HepG2 (cell line): ENCODE measurements around the gene TNRC18. TPM values are rescaled to one million over a fixed set of nuclear protein-coding genes. Genes with fewer than 3 reads are reported as not detected.

ENCODE experiments used
- ATAC-seq: fragments of 200-7000 bp; cut with Tn5 transposase; 3 replicates; pipeline ENCODE4 v1.9.1; 2020; ENCODE audit warnings: mild to moderate bottlenecking, moderate library complexity
- BruUV-seq: library from RNA; stranded (reverse); fragments of 400-500 nt; replicated peaks from 2 replicates; lab custom pipeline; 2021; lab: Mats Ljungman, UMichigan
- CTCF ChIA-PET: fragments of 300-600 bp; formaldehyde crosslinking; extraction: SDS; loops from one replicate; lab custom pipeline; 2021; ENCODE audit warnings: low total read pairs, inconsistent platforms, low intra/inter-chr PET ratio; lab: Yijun Ruan, JAX
- POLR2A ChIA-PET: fragments of 350-600 bp; sonication (Branson Sonifier 250); formaldehyde crosslinking; loops from one replicate; lab custom pipeline; 2020; ENCODE audit warnings: antibody characterized with exemption, inconsistent platforms; lab: Yijun Ruan, JAX
- DNase-seq: peaks from one replicate; pipeline ENCODE4 v3.0.0-alpha.2; 2015; ENCODE audit warnings: low spot score
- FAIRE-seq: peaks from 3 replicates; lab custom pipeline; 2011; peaks lifted over from hg19 to GRCh38; lab: Jason Lieb, UNC
- H2AFZ ChIP-seq: one replicate; pipeline ENCODE4 v1.6.1; 2011; ENCODE audit warnings: low read length, inconsistent platforms
- H3K27ac ChIP-seq: fragments of 300-600 bp; 3 replicates; pipeline ENCODE4 v1.8.0; 2011; ENCODE audit warnings: mixed run types, mild to moderate bottlenecking, mixed read lengths, low read length, inconsistent platforms; ENCODE audit not compliant: insufficient read depth; ENCODE audit errors: extremely low read length
- H3K27me3 ChIP-seq, 2 experiments: fragments of 200-600 bp in 1 of 2; 2 replicates in 1 of 2; 3 replicates in 1 of 2; pipeline versions ENCODE4 v1.6.0 to v1.8.0; 2011; ENCODE audit warnings: low read length in 2 of 2, mild to moderate bottlenecking in 2 of 2, moderate library complexity in 2 of 2, inconsistent platforms in 1 of 2; ENCODE audit not compliant: insufficient read depth in 2 of 2, control insufficient read depth in 1 of 2
- H3K36me3 ChIP-seq, 2 experiments: fragments of 200-600 bp in 1 of 2; replicated peaks in 1 of 2; 2 replicates in 1 of 2; 3 replicates in 1 of 2; pipeline versions ENCODE4 v1.5.1 to v1.8.0; 2011; ENCODE audit warnings: low read length in 2 of 2, inconsistent platforms in 1 of 2; ENCODE audit not compliant: insufficient read depth in 2 of 2, control insufficient read depth in 1 of 2
- H3K4me1 ChIP-seq: 2 replicates; pipeline ENCODE4 v1.5.1; 2012; ENCODE audit warnings: low read length, inconsistent platforms; ENCODE audit not compliant: insufficient read depth
- H3K4me2 ChIP-seq: 2 replicates; pipeline ENCODE4 v1.6.0; 2011; ENCODE audit warnings: low read depth, low read length, inconsistent platforms
- H3K4me3 ChIP-seq, 3 experiments: fragments of 200-600 bp in 1 of 3; sonication (generic), shearing (Covaris generic) in 1 of 3; replicated peaks in 1 of 3; 2 replicates each; pipeline ENCODE4 v1.5.1; 2011 to 2016; ENCODE audit warnings: low read length in 3 of 3, inconsistent platforms in 2 of 3, low read depth in 2 of 3, mild to moderate bottlenecking in 2 of 3, control low read depth in 1 of 3, mixed read lengths in 1 of 3; ENCODE audit not compliant: insufficient read depth in 1 of 3
- H3K79me2 ChIP-seq: one replicate; pipeline ENCODE4 v1.6.1; 2011; ENCODE audit warnings: low read length, inconsistent platforms; ENCODE audit not compliant: insufficient read depth
- H3K9ac ChIP-seq: 2 replicates; pipeline ENCODE4 v1.6.0; 2011; ENCODE audit warnings: mild to moderate bottlenecking, low read depth, low read length, inconsistent platforms; ENCODE audit not compliant: insufficient read depth
- H3K9me3 ChIP-seq: 2 replicates; pipeline ENCODE4 v1.5.1; 2012; ENCODE audit warnings: mild to moderate bottlenecking, low read length
- H4K20me1 ChIP-seq: 2 replicates; pipeline ENCODE4 v1.6.0; 2011; ENCODE audit warnings: inconsistent platforms, mild to moderate bottlenecking, low read length, moderate library complexity; ENCODE audit not compliant: insufficient read depth
- ARNT ChIP-seq: fragments of 450-650 bp; IDR thresholded peaks from 2 replicates; pipeline ENCODE4 v1.6.1; 2017
- DNMT3B ChIP-seq: conservative IDR thresholded peaks from 2 replicates; pipeline ENCODE4 v1.6.1; 2016; ENCODE audit warnings: missing biosample characterization, control low read depth
- HDAC1 ChIP-seq: sonication (generic); formaldehyde crosslinking; IDR thresholded peaks from 2 replicates; pipeline ENCODE4 v1.5.1; 2020; ENCODE audit warnings: mild to moderate bottlenecking, missing genetic modification reagents
- HINFP ChIP-seq: sonication (generic); formaldehyde crosslinking; IDR thresholded peaks from 2 replicates; pipeline ENCODE4 v1.4.0; 2020; ENCODE audit warnings: low read depth, mild to moderate bottlenecking, missing genetic modification reagents
- KDM4B ChIP-seq: sonication (generic); formaldehyde crosslinking; IDR thresholded peaks from 2 replicates; pipeline ENCODE4 v1.4.0; 2020; ENCODE audit warnings: missing genetic modification reagents
- PPARG ChIP-seq: conservative IDR thresholded peaks from 2 replicates; pipeline ENCODE4 v1.6.1; 2016; ENCODE audit warnings: missing biosample characterization, missing genetic modification reagents
- SPEN ChIP-seq: sonication (generic); formaldehyde crosslinking; IDR thresholded peaks from 2 replicates; pipeline ENCODE4 v1.5.1; 2020; ENCODE audit warnings: low read depth, mild to moderate bottlenecking, missing genetic modification reagents
- THAP11 ChIP-seq: IDR thresholded peaks from 2 replicates; pipeline ENCODE4 v1.6.1; 2016; ENCODE audit warnings: missing biosample characterization, missing genetic modification reagents
- ZBTB4 ChIP-seq: sonication (generic); formaldehyde crosslinking; IDR thresholded peaks from 2 replicates; pipeline ENCODE4 v1.4.0; 2020; ENCODE audit warnings: missing genetic modification reagents, mild to moderate bottlenecking, borderline replicate concordance
- ZNF121 ChIP-seq: sonication (generic); formaldehyde crosslinking; IDR thresholded peaks from 2 replicates; pipeline ENCODE4 v1.5.0; 2020; ENCODE audit warnings: mild to moderate bottlenecking, missing genetic modification reagents
- ZNF124 ChIP-seq: sonication (generic); formaldehyde crosslinking; IDR thresholded peaks from 2 replicates; pipeline ENCODE4 v1.4.0; 2020; ENCODE audit warnings: missing genetic modification reagents
- ZNF160 ChIP-seq: sonication (generic); formaldehyde crosslinking; IDR thresholded peaks from 2 replicates; pipeline ENCODE4 v1.8.0; 2022; ENCODE audit warnings: mild to moderate bottlenecking, inconsistent platforms, missing genetic modification reagents
- ZNF703 ChIP-seq: sonication (generic); formaldehyde crosslinking; IDR thresholded peaks from 2 replicates; pipeline ENCODE4 v1.5.1; 2020; ENCODE audit warnings: missing genetic modification reagents, mild to moderate bottlenecking, moderate library complexity, borderline replicate concordance
- WGBS: methylation state at CpG from one replicate; pipeline ENCODE4 v1.1.6; 2017; ENCODE audit warnings: low lambda C conversion rate; 5-methylcytosine and 5-hydroxymethylcytosine counted together
- in situ Hi-C: cut with HindIII; loops from 2 replicates; pipeline ENCODE4 v1.10.0; 2017; ENCODE audit warnings: low pct_unique_long_range_greater_than_20kb; ENCODE audit not compliant: extremely low pct_ligation_motif_present
- intact Hi-C: fragments of 100-400 bp; cut with micrococcal nuclease; formaldehyde crosslinking; loops from one replicate; pipeline ENCODE4 v1.10.0; 2022; ENCODE audit not compliant: unreplicated experiment
- polyA plus RNA-seq, 8 experiments: library from polyadenylated mRNA; depleted of rRNA in 3 of 8; stranded (reverse) in 7 of 8; unstranded in 1 of 8; fragments of >200 nt; fragmentation: Illumina TruSeq in 4 of 8; extraction: Trizol in 4 of 8; gene quantifications; 2 replicates each; pipeline versions ENCODE4 v1.2.1 to v1.2.3, GENCODE V29; 2011 to 2016; ENCODE audit warnings: low read depth in 4 of 8, missing spikeins in 1 of 8, mixed read lengths in 1 of 8; ENCODE audit not compliant: insufficient read depth in 1 of 8
- total RNA-seq, 5 experiments: library from RNA; depleted of rRNA; stranded (reverse); fragments of >200 nt; fragmentation: Illumina TruSeq; extraction: Trizol; gene quantifications; 2 replicates each; pipeline ENCODE4 v1.2.3, GENCODE V29; 2016; ENCODE audit warnings: low read depth in 1 of 5

TNRC18 gene
- total and polyA plus RNA-seq, 2 of the 13 experiments (the other 11 are each of a cell fraction or from before 2014, with no cell fraction given), result 11.7 to 17.4 TPM

- TF ChIP-seq THAP11, result no peak
- no peak for TF ChIP-seq HDAC1 (CRISPR knock-in tag)
Measured at GRCh38 chr7:5404421-5404826, 19.2 kb downstream of the TNRC18 start (continued).

DNA sequence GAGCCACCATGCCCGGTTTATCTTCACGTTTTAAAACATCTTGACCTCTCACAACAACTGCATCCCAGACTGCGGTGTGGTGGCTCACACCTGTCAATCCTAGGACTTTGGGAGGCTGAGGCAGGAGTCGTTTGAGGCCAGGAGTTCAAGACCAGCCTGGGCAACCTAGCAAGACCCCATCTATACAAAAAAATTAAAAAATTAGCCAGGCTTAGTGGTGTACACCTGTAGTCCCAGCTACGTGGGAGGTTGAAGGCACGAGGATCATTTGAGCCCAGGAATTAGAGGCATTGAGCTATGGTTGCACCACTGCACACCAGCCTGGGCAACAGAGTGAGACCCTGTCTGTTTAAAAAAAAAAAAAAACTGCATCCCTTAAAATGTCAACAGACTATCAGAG is 20.2 kb downstream of the TNRC18 start:
- no peak for DNase-seq
- Histone ChIP-seq H3K27ac (no peak overlapping the region), H3K4me1 (peaks cover 21% of the 10 kb centered on the region), H3K27me3 (no peaks in the 10 kb centered on the region), H3K4me3 (no peak overlapping the region), H3K9ac (no peak overlapping the region), H4K20me1 (peaks cover 56% of the 10 kb centered on the region), H3K4me2 (no peak overlapping the region), H3K36me3 (peaks cover 4 to 27% of the 10 kb centered on the region in 2 experiments; a peak in 4 of 5 replicates), H2AFZ (no peak overlapping the region), H3K9me3 (no peaks in the 10 kb centered on the region), H3K79me2 (peaks cover 73% of the 10 kb centered on the region)
- in situ Hi-C loops (no loop called here), intact Hi-C loops (no loop called here)
- TF ChIP-seq KDM4B (CRISPR knock-in tag) (no peak), ZNF121 (CRISPR knock-in tag) (peak; percentile 72)
- WGBS, result 95% methylated on average over 6 of the region's 6 CpGs
- CTCF ChIA-PET, result no interaction called here
- no TSS peak for BruUV-seq
- no peak for ATAC-seq
- POLR2A ChIA-PET, result interaction anchor here (1.0 to 1.8 kb wide), 4 partner anchors 19 to 36 kb away, joined by 3 to 11 read pairs (median 4); partner anchors contain the start of gene TNRC18
- no peak for FAIRE-seq

- no peak for ATAC-seq
- no peaks in the 10 kb centered on the region for H3K9me3 ChIP-seq
- no TSS peak for BruUV-seq
- H3K36me3 ChIP-seq, result peaks cover 12 to 29% of the 10 kb centered on the region in 2 experiments
- no peak for FAIRE-seq
- no peak overlapping the region for H3K4me2 ChIP-seq
- H2AFZ ChIP-seq, result no peak overlapping the region
- intact Hi-C loops (no loop called here), in situ Hi-C loops (no loop called here)
- whole genome bisulfite sequencing, result 95% methylated on average over 7 of the region's 7 CpGs
- ChIA-PET CTCF (no interaction called here), POLR2A (interaction anchor here (1.8 to 2.1 kb wide), 3 partner anchors 12 to 27 kb away, joined by 7 to 11 read pairs (median 7); no protein-coding TSS in a partner anchor)
- H3K27ac ChIP-seq, result no peak overlapping the region
- peaks cover 49% of the 10 kb centered on the region for H3K79me2 ChIP-seq
- no peaks in the 10 kb centered on the region for H3K4me1 ChIP-seq
- no peak overlapping the region for H3K4me3 ChIP-seq
- no peaks in the 10 kb centered on the region for H3K27me3 ChIP-seq
- no peak overlapping the region for H3K9ac ChIP-seq
- no peak for DNase-seq
- peaks cover 52% of the 10 kb centered on the region; the same call in 1 of the 2 replicates for H4K20me1 ChIP-seq
- no peak for TF ChIP-seq ZBTB4 (CRISPR knock-in tag)
- no peak for TF ChIP-seq ZNF124 (CRISPR knock-in tag)
- no peak for TF ChIP-seq DNMT3B (CRISPR knock-in tag)
- no peak for TF ChIP-seq HINFP (CRISPR knock-in tag)
- TF ChIP-seq ZNF160 (CRISPR knock-in tag), result no peak
- TF ChIP-seq SPEN (CRISPR knock-in tag), result no peak
- no peak for TF ChIP-seq ZNF703 (CRISPR knock-in tag)
- TF ChIP-seq ARNT, result no peak
- no peak for TF ChIP-seq PPARG (CRISPR knock-in tag)
Measured at GRCh38 chr7:5397736-5398135, 25.9 kb downstream of the TNRC18 start.
